GM21390 (cell line): Measurements from ENCODE around the gene ATG4C.

Source experiments
- ATAC-seq: cut with Tn5 transposase; IDR thresholded peaks from one replicate; pipeline ENCODE4 v1.9.1; 2021; ENCODE audit not compliant: unreplicated experiment

ATG4C gene

DNA sequence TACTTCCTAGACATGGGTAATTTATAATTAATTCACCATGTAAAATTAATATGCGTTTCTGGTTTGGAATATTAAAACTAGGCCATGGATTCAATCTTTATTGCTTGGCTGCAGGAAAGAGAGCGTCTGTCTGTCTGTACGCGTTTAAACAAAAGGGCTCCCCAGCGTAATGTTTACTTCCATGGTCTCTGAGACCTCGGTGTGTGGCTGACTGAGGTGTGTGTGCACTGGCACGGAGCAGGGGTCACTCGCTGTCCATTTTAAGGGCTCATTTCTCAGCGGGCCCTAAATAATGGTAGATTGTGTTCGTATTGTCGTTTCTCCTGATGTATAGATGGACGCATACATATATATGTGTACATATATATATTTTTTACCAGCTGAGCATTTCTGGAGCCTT is 119.6 kb downstream of the ATG4C start:
- ATAC-seq = no peak

DNA sequence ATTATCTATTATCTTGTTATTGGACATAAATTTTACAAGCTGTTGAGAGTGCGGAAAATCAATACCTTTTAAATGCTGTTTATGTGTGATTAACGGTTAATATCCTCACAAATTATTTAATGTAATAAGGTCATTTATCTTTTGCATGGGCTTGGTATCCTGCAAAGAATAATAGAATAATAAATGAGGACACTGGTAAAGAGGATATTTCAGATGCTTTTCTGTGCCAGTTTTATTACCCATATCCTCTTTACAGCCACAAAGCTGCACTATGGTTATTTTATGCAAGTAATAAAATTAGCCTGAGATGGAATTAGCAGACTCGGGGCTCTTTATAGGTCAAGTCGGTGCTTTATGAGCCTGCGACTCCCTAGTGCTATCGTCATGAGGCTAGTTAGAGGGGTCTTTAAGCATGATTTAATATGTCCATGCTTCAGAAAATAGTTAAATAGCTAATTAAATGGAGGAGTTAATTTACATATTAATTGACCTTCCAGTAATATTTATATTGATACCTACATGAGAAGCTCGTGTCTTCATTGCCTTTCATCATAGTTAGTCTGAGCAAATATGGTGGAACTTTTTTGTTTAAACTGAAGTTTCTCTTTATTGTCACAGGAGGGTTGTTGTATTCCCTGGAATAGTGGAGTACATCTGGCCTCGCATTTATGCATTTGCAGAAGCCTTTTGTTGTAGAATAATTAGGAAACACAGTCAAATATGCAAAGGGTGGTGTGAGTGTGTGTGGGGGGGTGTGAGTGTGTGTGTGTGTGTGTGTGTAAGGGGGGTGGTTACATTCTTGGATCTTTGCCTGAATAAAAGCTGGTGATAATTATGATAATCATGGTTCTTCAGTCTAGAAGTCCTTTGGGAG is 120.3 kb downstream of the ATG4C start:
- no peak for ATAC-seq

GRCh38 chr1:62904856-62905225 is 120.9 kb downstream of the ATG4C start:
- no peak for ATAC-seq

- ATAC-seq = no peak
Observed at GRCh38 chr1:62905309-62905708, 121.4 kb downstream of the ATG4C start.

GRCh38 chr1:62905872-62906271 is 121.9 kb downstream of the ATG4C start:
- no peak for ATAC-seq

DNA sequence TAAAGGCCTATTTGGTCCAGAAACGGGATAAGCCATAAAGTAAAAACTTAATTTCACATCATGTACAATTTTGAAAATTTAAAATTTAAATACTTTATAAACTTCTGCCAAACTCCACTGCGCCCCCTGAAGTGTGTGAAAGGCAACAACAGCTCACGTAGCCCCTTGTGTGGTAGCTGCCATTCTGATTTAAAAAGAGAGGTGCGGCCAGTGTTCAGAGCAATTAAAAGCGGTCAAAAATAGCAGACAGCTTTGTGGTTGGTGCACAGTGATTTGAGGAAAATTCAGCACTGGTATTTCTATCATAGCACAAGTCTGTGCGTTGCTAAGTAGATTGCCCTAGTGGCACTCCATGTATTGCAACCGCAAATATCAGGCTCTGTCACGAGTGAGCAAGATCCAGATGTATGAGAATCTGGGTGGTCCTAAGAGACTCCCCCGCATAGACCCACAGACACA is 122.5 kb downstream of the ATG4C start:
- no peak for ATAC-seq

DNA sequence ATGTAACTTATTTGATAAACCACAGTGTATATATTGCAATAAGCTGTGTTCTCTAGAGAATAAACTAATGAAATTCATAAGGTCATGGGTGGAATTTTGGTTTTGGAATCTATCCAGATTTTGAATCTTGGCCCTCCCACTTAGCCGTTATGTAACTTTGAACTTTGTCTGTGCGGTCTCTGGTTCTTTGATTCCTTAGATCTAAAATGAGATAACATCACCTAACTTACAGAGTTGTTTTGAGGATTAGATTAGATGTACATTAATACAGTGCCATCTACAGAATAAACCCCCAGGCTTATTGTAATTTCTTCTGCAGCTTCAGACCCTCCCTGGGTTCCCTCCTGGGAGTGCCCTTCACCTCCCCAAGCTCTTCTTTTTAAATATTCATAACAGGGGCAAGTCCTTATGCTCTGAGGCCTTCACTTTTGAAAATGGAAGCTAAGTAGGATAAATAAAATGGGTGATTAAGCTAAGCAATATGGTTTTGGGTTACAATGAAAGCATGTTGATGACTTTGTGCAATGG is 124.3 kb downstream of the ATG4C start:
- no peak for ATAC-seq

DNA sequence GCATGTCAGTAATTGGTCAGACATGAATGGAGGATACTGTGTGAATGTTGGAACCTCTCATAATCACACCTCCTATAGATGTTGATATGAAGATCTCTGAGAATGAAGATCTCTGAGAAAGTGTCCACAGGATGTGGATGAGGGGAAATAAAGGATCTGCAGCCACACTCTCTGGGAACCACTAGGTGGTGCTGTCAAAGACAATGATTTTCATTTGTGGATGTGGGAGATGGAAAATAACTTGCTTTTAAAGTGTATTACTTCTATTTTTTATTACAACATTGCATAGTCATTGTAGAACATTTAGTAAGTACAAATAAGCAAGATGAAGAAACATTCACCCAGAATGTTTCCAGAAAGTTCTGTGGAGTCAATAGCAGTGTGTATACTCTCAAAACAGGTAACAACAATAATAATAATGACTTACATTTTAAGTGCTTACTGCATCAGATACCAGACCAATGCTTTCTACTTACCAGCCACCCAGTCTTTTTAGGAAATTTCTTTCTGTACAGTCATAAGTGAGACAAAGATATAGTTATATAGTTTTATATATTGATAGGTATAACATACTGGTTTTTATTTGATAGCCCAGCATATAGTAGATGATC is 128.2 kb downstream of the ATG4C start:
- no peak for ATAC-seq
